Measurements from ENCODE around the gene HAPLN1. TPM values are rescaled to one million over a fixed set of nuclear protein-coding genes. Genes with fewer than 3 reads are reported as not detected.

HAPLN1 gene
- total RNA-seq, 1 experiment from 2014 or later: not detected

GRCh38 chr5:83714810-83715209, 5.8 kb downstream of the HAPLN1 start:
- DNase-seq: no peak
- H3K4me1 ChIP-seq (ENCODE audit: low read length): peaks cover 6% of the 10 kb centered on the region
- no peak overlapping the region for H3K4me3 ChIP-seq (ENCODE audit: low read length)
- H3K9me2 ChIP-seq (replicated peaks; ENCODE audit: insufficient read depth, low read length): no peaks in the 10 kb centered on the region
- no peak overlapping the region for H2AFZ ChIP-seq (ENCODE audit: low read length)
- H3K79me2 ChIP-seq (ENCODE audit: low read length): no peaks in the 10 kb centered on the region
- no peak overlapping the region for H3K9ac ChIP-seq (ENCODE audit: low read length)
- H3K36me3 ChIP-seq (ENCODE audit: insufficient read depth, low read length): no peaks in the 10 kb centered on the region
- H3K27me3 ChIP-seq (ENCODE audit: low read length): no peaks in the 10 kb centered on the region
- H3K4me2 ChIP-seq (ENCODE audit: low read depth, low read length, poor library complexity, severe bottlenecking): no peak overlapping the region
- H3K9me3 ChIP-seq (ENCODE audit: low read length): no peaks in the 10 kb centered on the region
- no peaks in the 10 kb centered on the region for H4K20me1 ChIP-seq (ENCODE audit: insufficient read depth, low read depth, low read length)
- H3K27ac ChIP-seq (ENCODE audit: low read length): no peak overlapping the region

- H3K9me2 ChIP-seq (replicated peaks; ENCODE audit: insufficient read depth, low read length): no peaks in the 10 kb centered on the region
- DNase-seq: peak; percentile 75
- no peak overlapping the region for H3K4me3 ChIP-seq (ENCODE audit: low read length)
- H3K27ac ChIP-seq (ENCODE audit: low read length): no peak overlapping the region
- no peak overlapping the region for H3K4me2 ChIP-seq (ENCODE audit: low read depth, low read length, poor library complexity, severe bottlenecking)
- no peak overlapping the region for H2AFZ ChIP-seq (ENCODE audit: low read length)
- H3K79me2 ChIP-seq (ENCODE audit: low read length): no peaks in the 10 kb centered on the region
- H4K20me1 ChIP-seq (ENCODE audit: insufficient read depth, low read depth, low read length): no peaks in the 10 kb centered on the region
- peaks cover 6% of the 10 kb centered on the region for H3K4me1 ChIP-seq (ENCODE audit: low read length)
- H3K9ac ChIP-seq (ENCODE audit: low read length): no peak overlapping the region
- no peaks in the 10 kb centered on the region for H3K36me3 ChIP-seq (ENCODE audit: insufficient read depth, low read length)
- no peaks in the 10 kb centered on the region for H3K9me3 ChIP-seq (ENCODE audit: low read length)
- H3K27me3 ChIP-seq (ENCODE audit: low read length): no peaks in the 10 kb centered on the region
Measured at GRCh38 chr5:83711982-83712601, 8.6 kb downstream of the HAPLN1 start.

GRCh38 chr5:83709973-83710372, 10.7 kb downstream of the HAPLN1 start:
- Histone ChIP-seq H3K27ac (ENCODE audit: low read length) (no peak overlapping the region), H2AFZ (ENCODE audit: low read length) (no peak overlapping the region), H3K9ac (ENCODE audit: low read length) (no peak overlapping the region), H3K4me2 (ENCODE audit: low read depth, low read length, poor library complexity, severe bottlenecking) (no peak overlapping the region), H3K4me1 (ENCODE audit: low read length) (no peaks in the 10 kb centered on the region), H3K27me3 (ENCODE audit: low read length) (no peaks in the 10 kb centered on the region), H3K36me3 (ENCODE audit: insufficient read depth, low read length) (no peaks in the 10 kb centered on the region), H4K20me1 (ENCODE audit: insufficient read depth, low read depth, low read length) (no peaks in the 10 kb centered on the region), H3K4me3 (ENCODE audit: low read length) (no peak overlapping the region), H3K79me2 (ENCODE audit: low read length) (no peaks in the 10 kb centered on the region), H3K9me3 (ENCODE audit: low read length) (no peaks in the 10 kb centered on the region), H3K9me2 (replicated peaks; ENCODE audit: insufficient read depth, low read length) (no peaks in the 10 kb centered on the region)
- no peak for DNase-seq

- H3K9me3 ChIP-seq (ENCODE audit: low read length): no peaks in the 10 kb centered on the region
- H3K9ac ChIP-seq (ENCODE audit: low read length): no peak overlapping the region
- no peaks in the 10 kb centered on the region for H3K4me1 ChIP-seq (ENCODE audit: low read length)
- H4K20me1 ChIP-seq (ENCODE audit: insufficient read depth, low read depth, low read length): no peaks in the 10 kb centered on the region
- DNase-seq: no peak
- H3K79me2 ChIP-seq (ENCODE audit: low read length): no peaks in the 10 kb centered on the region
- no peaks in the 10 kb centered on the region for H3K36me3 ChIP-seq (ENCODE audit: insufficient read depth, low read length)
- no peaks in the 10 kb centered on the region for H3K27me3 ChIP-seq (ENCODE audit: low read length)
- no peak overlapping the region for H3K4me2 ChIP-seq (ENCODE audit: low read depth, low read length, poor library complexity, severe bottlenecking)
- no peak overlapping the region for H2AFZ ChIP-seq (ENCODE audit: low read length)
- no peak overlapping the region for H3K27ac ChIP-seq (ENCODE audit: low read length)
- H3K9me2 ChIP-seq (replicated peaks; ENCODE audit: insufficient read depth, low read length): no peaks in the 10 kb centered on the region
- H3K4me3 ChIP-seq (ENCODE audit: low read length): no peak overlapping the region
Measured at GRCh38 chr5:83708170-83708569, 12.5 kb downstream of the HAPLN1 start.

- Histone ChIP-seq H3K4me1 (ENCODE audit: low read length) (no peaks in the 10 kb centered on the region), H3K4me2 (ENCODE audit: low read depth, low read length, poor library complexity, severe bottlenecking) (no peak overlapping the region)
Measured at GRCh38 chr5:83703059-83703458, 17.6 kb downstream of the HAPLN1 start.

GRCh38 chr5:83701886-83702285, 18.8 kb downstream of the HAPLN1 start:
- H4K20me1 ChIP-seq (ENCODE audit: insufficient read depth, low read depth, low read length): no peaks in the 10 kb centered on the region
- no peak for DNase-seq
- H3K9me3 ChIP-seq (ENCODE audit: low read length): no peaks in the 10 kb centered on the region
- H3K9me2 ChIP-seq (replicated peaks; ENCODE audit: insufficient read depth, low read length): no peaks in the 10 kb centered on the region
- H3K27me3 ChIP-seq (ENCODE audit: low read length): no peaks in the 10 kb centered on the region
- no peaks in the 10 kb centered on the region for H3K79me2 ChIP-seq (ENCODE audit: low read length)
- no peak overlapping the region for H3K27ac ChIP-seq (ENCODE audit: low read length)
- H3K9ac ChIP-seq (ENCODE audit: low read length): no peak overlapping the region
- no peaks in the 10 kb centered on the region for H3K4me1 ChIP-seq (ENCODE audit: low read length)
- H3K4me2 ChIP-seq (ENCODE audit: low read depth, low read length, poor library complexity, severe bottlenecking): no peak overlapping the region
- H2AFZ ChIP-seq (ENCODE audit: low read length): no peak overlapping the region
- no peak overlapping the region for H3K4me3 ChIP-seq (ENCODE audit: low read length)
- H3K36me3 ChIP-seq (ENCODE audit: insufficient read depth, low read length): no peaks in the 10 kb centered on the region

More at GRCh38 chr5:83703059-83703458, 17.6 kb downstream of the HAPLN1 start:
- Histone ChIP-seq H3K9ac (ENCODE audit: low read length) (no peak overlapping the region), H3K27ac (ENCODE audit: low read length) (no peak overlapping the region), H3K9me2 (replicated peaks; ENCODE audit: insufficient read depth, low read length) (no peaks in the 10 kb centered on the region), H3K36me3 (ENCODE audit: insufficient read depth, low read length) (no peaks in the 10 kb centered on the region), H3K79me2 (ENCODE audit: low read length) (no peaks in the 10 kb centered on the region), H3K27me3 (ENCODE audit: low read length) (no peaks in the 10 kb centered on the region), H3K4me3 (ENCODE audit: low read length) (no peak overlapping the region), H3K9me3 (ENCODE audit: low read length) (no peaks in the 10 kb centered on the region), H4K20me1 (ENCODE audit: insufficient read depth, low read depth, low read length) (no peaks in the 10 kb centered on the region), H2AFZ (ENCODE audit: low read length) (no peak overlapping the region)
- DNase-seq: no peak

GRCh38 chr5:83689881-83690280, 30.8 kb downstream of the HAPLN1 start:
- H3K4me2 ChIP-seq (ENCODE audit: low read depth, low read length, poor library complexity, severe bottlenecking): no peak overlapping the region
- no peak overlapping the region for H3K9ac ChIP-seq (ENCODE audit: low read length)
- H3K79me2 ChIP-seq (ENCODE audit: low read length): no peaks in the 10 kb centered on the region
- H3K36me3 ChIP-seq (ENCODE audit: insufficient read depth, low read length): no peaks in the 10 kb centered on the region
- DNase-seq: no peak
- H3K4me3 ChIP-seq (ENCODE audit: low read length): no peak overlapping the region
- no peak overlapping the region for H2AFZ ChIP-seq (ENCODE audit: low read length)
- H3K4me1 ChIP-seq (ENCODE audit: low read length): no peaks in the 10 kb centered on the region
- H4K20me1 ChIP-seq (ENCODE audit: insufficient read depth, low read depth, low read length): no peaks in the 10 kb centered on the region
- no peaks in the 10 kb centered on the region for H3K9me3 ChIP-seq (ENCODE audit: low read length)
- H3K9me2 ChIP-seq (replicated peaks; ENCODE audit: insufficient read depth, low read length): no peaks in the 10 kb centered on the region
- H3K27me3 ChIP-seq (ENCODE audit: low read length): no peaks in the 10 kb centered on the region
- H3K27ac ChIP-seq (ENCODE audit: low read length): no peak overlapping the region

GRCh38 chr5:83688281-83688680, 32.4 kb downstream of the HAPLN1 start:
- Histone ChIP-seq H3K4me1 (ENCODE audit: low read length) (no peaks in the 10 kb centered on the region), H3K4me3 (ENCODE audit: low read length) (no peak overlapping the region), H3K79me2 (ENCODE audit: low read length) (no peaks in the 10 kb centered on the region), H3K9me2 (replicated peaks; ENCODE audit: insufficient read depth, low read length) (no peaks in the 10 kb centered on the region), H4K20me1 (ENCODE audit: insufficient read depth, low read depth, low read length) (no peaks in the 10 kb centered on the region), H2AFZ (ENCODE audit: low read length) (no peak overlapping the region), H3K27me3 (ENCODE audit: low read length) (no peaks in the 10 kb centered on the region), H3K9ac (ENCODE audit: low read length) (no peak overlapping the region), H3K36me3 (ENCODE audit: insufficient read depth, low read length) (no peaks in the 10 kb centered on the region), H3K4me2 (ENCODE audit: low read depth, low read length, poor library complexity, severe bottlenecking) (no peak overlapping the region), H3K9me3 (ENCODE audit: low read length) (no peaks in the 10 kb centered on the region), H3K27ac (ENCODE audit: low read length) (no peak overlapping the region)
- no peak for DNase-seq

Data from Karpas-422 (cell line).